Measurements from ENCODE around the gene ZMYM4.
"Not testable (repeated sequence)": the region's sequence is repeated elsewhere in the genome, so short reads cannot be mapped to it uniquely, and the experiment has no call there.

ZMYM4 gene

DNA sequence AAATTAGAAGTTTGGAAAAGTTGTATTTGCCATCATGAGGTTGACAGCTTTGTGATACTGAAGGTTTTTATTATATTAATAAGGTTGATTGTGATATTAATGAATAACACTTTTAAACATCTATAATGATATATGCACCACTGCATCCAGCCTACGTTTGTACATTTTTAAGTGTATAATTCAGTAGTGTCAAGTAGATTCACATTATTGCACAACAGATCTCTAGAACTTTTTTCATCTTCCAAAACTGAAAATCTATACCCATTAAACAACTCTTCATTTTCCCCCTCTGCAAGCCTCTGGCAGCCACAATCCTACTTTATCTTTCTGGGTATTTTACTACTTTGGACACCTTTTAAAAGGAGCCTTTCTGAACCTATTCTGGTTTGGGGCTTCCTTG is 37.2 kb upstream of the ZMYM4 start:
- Histone ChIP-seq H3K4me3 (no peak overlapping the region), H3K27ac (no peak overlapping the region)
- TF ChIP-seq, protein P1, sequence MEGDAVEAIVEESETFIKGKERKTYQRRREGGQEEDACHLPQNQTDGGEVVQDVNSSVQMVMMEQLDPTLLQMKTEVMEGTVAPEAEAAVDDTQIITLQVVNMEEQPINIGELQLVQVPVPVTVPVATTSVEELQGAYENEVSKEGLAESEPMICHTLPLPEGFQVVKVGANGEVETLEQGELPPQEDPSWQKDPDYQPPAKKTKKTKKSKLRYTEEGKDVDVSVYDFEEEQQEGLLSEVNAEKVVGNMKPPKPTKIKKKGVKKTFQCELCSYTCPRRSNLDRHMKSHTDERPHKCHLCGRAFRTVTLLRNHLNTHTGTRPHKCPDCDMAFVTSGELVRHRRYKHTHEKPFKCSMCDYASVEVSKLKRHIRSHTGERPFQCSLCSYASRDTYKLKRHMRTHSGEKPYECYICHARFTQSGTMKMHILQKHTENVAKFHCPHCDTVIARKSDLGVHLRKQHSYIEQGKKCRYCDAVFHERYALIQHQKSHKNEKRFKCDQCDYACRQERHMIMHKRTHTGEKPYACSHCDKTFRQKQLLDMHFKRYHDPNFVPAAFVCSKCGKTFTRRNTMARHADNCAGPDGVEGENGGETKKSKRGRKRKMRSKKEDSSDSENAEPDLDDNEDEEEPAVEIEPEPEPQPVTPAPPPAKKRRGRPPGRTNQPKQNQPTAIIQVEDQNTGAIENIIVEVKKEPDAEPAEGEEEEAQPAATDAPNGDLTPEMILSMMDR (IDR thresholded peaks at IDR 0.05) = no peak
- DNase-seq (ENCODE audit: low spot score) = no peak

DNA sequence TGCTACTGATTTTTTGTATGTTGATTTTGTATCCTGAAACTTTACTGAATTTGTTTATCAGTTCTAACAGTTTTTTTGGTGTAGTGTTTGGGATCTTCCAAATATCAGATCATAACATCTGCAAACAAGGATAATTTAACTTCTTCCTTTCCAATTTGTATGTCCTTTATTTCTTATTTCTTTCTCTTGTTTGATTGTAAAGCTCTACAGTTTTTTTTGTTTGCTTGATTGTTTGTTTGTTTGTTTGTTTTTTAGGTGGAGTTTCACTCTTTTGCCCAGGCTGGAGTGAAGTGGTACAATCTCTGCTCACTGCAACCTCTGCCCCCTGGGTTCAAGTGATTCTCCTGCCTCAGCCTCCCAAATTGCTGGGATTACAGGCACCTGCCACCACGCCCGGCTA is 31.7 kb upstream of the ZMYM4 start:
- H3K4me3 ChIP-seq; DNase-seq (ENCODE audit: low spot score); H3K27ac ChIP-seq: not testable (repeated sequence)

GRCh38 chr1:35243691-35244090 is 24.8 kb upstream of the ZMYM4 start:
- Histone ChIP-seq H3K27ac (no peak overlapping the region), H3K4me3 (no peak overlapping the region)
- no peak for DNase-seq (ENCODE audit: low spot score)
- TF ChIP-seq, protein P1 (IDR thresholded peaks at IDR 0.05) = no peak

DNA sequence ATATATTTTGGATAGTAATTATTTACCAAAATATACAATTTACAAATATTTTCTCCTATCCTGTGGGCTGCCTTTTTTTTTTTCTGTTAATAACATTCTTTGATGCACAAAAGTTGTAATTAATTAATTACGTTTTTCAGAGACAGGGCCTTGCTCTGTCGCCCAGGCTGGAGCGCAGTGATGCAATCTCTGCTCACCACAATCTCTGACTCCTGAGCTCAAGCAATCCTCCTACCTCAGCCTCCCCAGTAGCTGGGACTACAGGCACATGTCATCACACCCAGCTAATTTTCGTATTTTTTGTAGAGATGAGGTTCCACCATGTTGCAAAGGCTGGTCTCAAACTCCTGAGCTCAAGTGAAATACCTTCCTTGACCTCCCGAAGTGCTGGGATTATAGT is 21.3 kb upstream of the ZMYM4 start:
- no peak for DNase-seq (ENCODE audit: low spot score)
- no peak overlapping the region for H3K27ac ChIP-seq
- TF ChIP-seq, protein P1 (IDR thresholded peaks at IDR 0.05) = no peak
- no peak overlapping the region for H3K4me3 ChIP-seq

GRCh38 chr1:35253941-35254340 is 14.6 kb upstream of the ZMYM4 start:
- H3K4me3 ChIP-seq = no peak overlapping the region
- TF ChIP-seq, protein P1 (IDR thresholded peaks at IDR 0.05) = no peak
- no peak for DNase-seq (ENCODE audit: low spot score)
- H3K27ac ChIP-seq = no peak overlapping the region

- no peak for DNase-seq (ENCODE audit: low spot score)
- TF ChIP-seq, protein P1 (IDR thresholded peaks at IDR 0.05) = no peak
- Histone ChIP-seq H3K27ac (no peak overlapping the region), H3K4me3 (no peak overlapping the region)
Measured at GRCh38 chr1:35255276-35255675, 13.2 kb upstream of the ZMYM4 start.

DNA sequence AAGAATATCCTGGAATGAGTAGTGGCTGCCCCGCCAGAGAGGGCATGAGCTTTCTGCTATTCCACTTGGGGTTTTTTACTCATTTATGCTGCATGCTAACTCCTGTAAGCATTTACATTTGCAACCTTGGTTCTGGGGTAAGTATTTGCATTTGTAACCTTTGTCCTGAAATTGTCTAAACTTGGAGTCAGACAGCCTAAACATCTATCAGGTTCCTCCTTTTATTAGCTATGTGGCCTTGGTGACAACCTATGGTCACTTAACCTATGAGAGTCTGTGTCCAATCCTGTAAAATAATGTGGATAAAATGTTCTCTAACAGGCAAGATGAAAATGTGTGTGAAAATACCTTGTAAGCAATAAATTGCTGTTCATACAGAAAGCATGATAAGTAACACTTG is 8.9 kb upstream of the ZMYM4 start:
- H3K4me3 ChIP-seq = no peak overlapping the region
- DNase-seq (ENCODE audit: low spot score) = no peak
- H3K27ac ChIP-seq = no peak overlapping the region
- TF ChIP-seq, protein P1 (IDR thresholded peaks at IDR 0.05) = no peak

Measured in coronary artery (tissue), 2 donors.